COLO668 (cell line): ENCODE measurements around the gene TPCN2.

Experiments
- DNase-seq: peaks from one replicate; lab custom pipeline; 2025; ENCODE audit not compliant: unreplicated experiment; lab: John Stamatoyannopoulos, UW

Gene TPCN2

GRCh38 chr11:69035946-69036340, 12.8 kb upstream of the TPCN2 start:
- DNase-seq: no peak

GRCh38 chr11:69037074-69037473, 11.7 kb upstream of the TPCN2 start:
- no peak for DNase-seq

- no peak for DNase-seq
Observed at GRCh38 chr11:69037544-69037943, 11.2 kb upstream of the TPCN2 start.

- no peak for DNase-seq
Observed at GRCh38 chr11:69039501-69039900, 9.2 kb upstream of the TPCN2 start.

- DNase-seq: no peak
Observed at GRCh38 chr11:69040051-69040450, 8.7 kb upstream of the TPCN2 start.

GRCh38 chr11:69040581-69041260, 8.0 kb upstream of the TPCN2 start:
- no peak for DNase-seq

- DNase-seq: no peak
Observed at GRCh38 chr11:69041516-69041915, 7.2 kb upstream of the TPCN2 start.

- peak; percentile 28 for DNase-seq
Observed at GRCh38 chr11:69044111-69045013, 4.4 kb upstream of the TPCN2 start.

GRCh38 chr11:69048031-69048693, 570 bp upstream of the TPCN2 start:
- no peak for DNase-seq

GRCh38 chr11:69049490-69049867, 747 bp downstream of the TPCN2 start:
- no peak for DNase-seq

GRCh38 chr11:69050592-69051380, 2.1 kb downstream of the TPCN2 start:
- DNase-seq: no peak

- DNase-seq: no peak
Observed at GRCh38 chr11:69051381-69052342, 2.9 kb downstream of the TPCN2 start.

GRCh38 chr11:69052343-69053168, 3.8 kb downstream of the TPCN2 start:
- DNase-seq: no peak

GRCh38 chr11:69053169-69053477, 4.4 kb downstream of the TPCN2 start:
- no peak for DNase-seq

GRCh38 chr11:69053546-69054396, 5.0 kb downstream of the TPCN2 start:
- DNase-seq: no peak

GRCh38 chr11:69054397-69055211, 5.9 kb downstream of the TPCN2 start:
- no peak for DNase-seq

- no peak for DNase-seq
Observed at GRCh38 chr11:69055212-69055586, 6.5 kb downstream of the TPCN2 start.
